ENCODE data around the gene PPIF.

The PPIF gene

GRCh38 chr10:79401015-79401921 is 54.0 kb downstream of the PPIF start:
- no peak for DNase-seq (ENCODE audit: low read depth in 2 of 2)

GRCh38 chr10:79402625-79402946 is 55.3 kb downstream of the PPIF start:
- no peak for DNase-seq (ENCODE audit: low read depth in 2 of 2)

GRCh38 chr10:79402951-79403350 is 55.7 kb downstream of the PPIF start:
- DNase-seq (ENCODE audit: low read depth in 2 of 2): no peak

GRCh38 chr10:79403441-79404230 is 56.4 kb downstream of the PPIF start:
- DNase-seq (ENCODE audit: low read depth in 2 of 2): no peak

GRCh38 chr10:79404231-79404609 is 57.0 kb downstream of the PPIF start:
- DNase-seq (ENCODE audit: low read depth in 2 of 2): no peak

- no peak for DNase-seq (ENCODE audit: low read depth in 2 of 2)
Measured at GRCh38 chr10:79404690-79405131, 57.4 kb downstream of the PPIF start.

All from stimulated activated CD4-positive, alpha-beta T cell treated with anti-CD3 and anti-CD28 coated beads, Interleukin-1b, Interleukin-23, amount 100 ng/mL, for 4 hours (primary cell).